Kidney epithelial cell (primary cell): ENCODE measurements around the gene TPST1. TPM values are rescaled to one million over a fixed set of nuclear protein-coding genes. Genes with fewer than 3 reads are reported as not detected.
A peak's percentile ranks its signal among the peaks of the same experiment; 100 is the strongest.

Source experiments
- DNase-seq: peaks from one replicate; pipeline ENCODE4 v3.0.0-alpha.2; 2010; ENCODE audit warnings: low read depth
- H3K27me3 ChIP-seq: 2 replicates; pipeline ENCODE4 v1.6.0; 2011; ENCODE audit warnings: low read length; ENCODE audit not compliant: control insufficient read depth, insufficient read depth
- H3K36me3 ChIP-seq: 2 replicates; pipeline ENCODE4 v1.5.1; 2011; ENCODE audit warnings: low read length; ENCODE audit not compliant: control insufficient read depth, insufficient read depth
- H3K4me3 ChIP-seq: 2 replicates; pipeline ENCODE4 v1.5.1; 2011; ENCODE audit warnings: low read depth, mild to moderate bottlenecking, control low read depth, low read length
- CTCF ChIP-seq: IDR thresholded peaks from 2 replicates; pipeline ENCODE4 v1.5.1; 2011; ENCODE audit warnings: mild to moderate bottlenecking, moderate library complexity, low read length, control low read depth, inconsistent platforms; ENCODE audit not compliant: insufficient read depth, poor library complexity, severe bottlenecking
- total RNA-seq: library from RNA; depleted of rRNA; stranded (reverse); fragments of >200 nt; gene quantifications from 2 replicates; pipeline ENCODE4 v1.2.3, GENCODE V29; 2015

The TPST1 gene
- total RNA-seq, 1 donor from 2014 or later, result 42.9 TPM

GRCh38 chr7:66206119-66206933 is 1.2 kb downstream of the TPST1 start:
- DNase-seq, result no peak
- no peak for TF ChIP-seq CTCF
- Histone ChIP-seq H3K27me3 (no peaks in the 10 kb centered on the region), H3K36me3 (no peaks in the 10 kb centered on the region), H3K4me3 (peak overlapping the region; percentile 94)

- H3K4me3 ChIP-seq, result no peak overlapping the region
- H3K36me3 ChIP-seq, result no peaks in the 10 kb centered on the region
- DNase-seq, result no peak
- TF ChIP-seq CTCF, result no peak
- H3K27me3 ChIP-seq, result no peaks in the 10 kb centered on the region
Observed at GRCh38 chr7:66206934-66207240, 1.8 kb downstream of the TPST1 start.

GRCh38 chr7:66207540-66207939 is 2.4 kb downstream of the TPST1 start:
- no peak for DNase-seq
- TF ChIP-seq CTCF, result no peak
- Histone ChIP-seq H3K27me3 (no peaks in the 10 kb centered on the region), H3K4me3 (no peak overlapping the region), H3K36me3 (no peaks in the 10 kb centered on the region)

- H3K4me3 ChIP-seq, result no peak overlapping the region
- DNase-seq, result no peak
- no peak for TF ChIP-seq CTCF
- H3K27me3 ChIP-seq, result no peaks in the 10 kb centered on the region
- no peaks in the 10 kb centered on the region for H3K36me3 ChIP-seq
Observed at GRCh38 chr7:66211429-66211828, 6.3 kb downstream of the TPST1 start.

GRCh38 chr7:66213637-66214036 is 8.5 kb downstream of the TPST1 start:
- no peaks in the 10 kb centered on the region for H3K27me3 ChIP-seq
- DNase-seq, result no peak

More at GRCh38 chr7:66213637-66214036, 8.5 kb downstream of the TPST1 start:
- H3K4me3 ChIP-seq, result no peak overlapping the region
- no peak for TF ChIP-seq CTCF
- H3K36me3 ChIP-seq, result no peaks in the 10 kb centered on the region
